ENCODE data around the gene COBLL1.

GRCh38 chr2:164839914-164840457 lies 1.6 kb downstream of the COBLL1 start:
- TF ChIP-seq, protein P1, sequence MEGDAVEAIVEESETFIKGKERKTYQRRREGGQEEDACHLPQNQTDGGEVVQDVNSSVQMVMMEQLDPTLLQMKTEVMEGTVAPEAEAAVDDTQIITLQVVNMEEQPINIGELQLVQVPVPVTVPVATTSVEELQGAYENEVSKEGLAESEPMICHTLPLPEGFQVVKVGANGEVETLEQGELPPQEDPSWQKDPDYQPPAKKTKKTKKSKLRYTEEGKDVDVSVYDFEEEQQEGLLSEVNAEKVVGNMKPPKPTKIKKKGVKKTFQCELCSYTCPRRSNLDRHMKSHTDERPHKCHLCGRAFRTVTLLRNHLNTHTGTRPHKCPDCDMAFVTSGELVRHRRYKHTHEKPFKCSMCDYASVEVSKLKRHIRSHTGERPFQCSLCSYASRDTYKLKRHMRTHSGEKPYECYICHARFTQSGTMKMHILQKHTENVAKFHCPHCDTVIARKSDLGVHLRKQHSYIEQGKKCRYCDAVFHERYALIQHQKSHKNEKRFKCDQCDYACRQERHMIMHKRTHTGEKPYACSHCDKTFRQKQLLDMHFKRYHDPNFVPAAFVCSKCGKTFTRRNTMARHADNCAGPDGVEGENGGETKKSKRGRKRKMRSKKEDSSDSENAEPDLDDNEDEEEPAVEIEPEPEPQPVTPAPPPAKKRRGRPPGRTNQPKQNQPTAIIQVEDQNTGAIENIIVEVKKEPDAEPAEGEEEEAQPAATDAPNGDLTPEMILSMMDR (IDR thresholded peaks at IDR 0.05): no peak
- no peak for TF ChIP-seq EZH2 (IDR thresholded peaks at IDR 0.05)

All from neural progenitor cell (in vitro differentiated cells).